Sigmoid colon (tissue), 7 donors: ENCODE data around the gene DGCR2. TPM values are rescaled to one million over a fixed set of nuclear protein-coding genes. Genes with fewer than 3 reads are reported as not detected.

Experiments
- DNase-seq: peaks from one replicate; pipeline ENCODE4 v3.0.0-alpha.2; 2019
- H3K27ac ChIP-seq, 4 donors: fragments of 200-600 bp; sonication (generic); one replicate each; pipeline ENCODE4 v1.5.1; 2016 to 2019; ENCODE audit warnings: mild to moderate bottlenecking in 1 of 4
- H3K27me3 ChIP-seq, 3 donors: fragments of 200-600 bp; sonication (generic); one replicate each; pipeline ENCODE4 v1.5.1; 2019; ENCODE audit warnings: mild to moderate bottlenecking in 1 of 3
- H3K36me3 ChIP-seq, 4 donors: fragments of 200-600 bp; sonication (generic); one replicate each; pipeline ENCODE4 v1.5.1; 2016 to 2019
- H3K4me1 ChIP-seq, 4 donors: fragments of 200-600 bp; sonication (generic); one replicate each; pipeline ENCODE4 v1.5.1; 2017 to 2019
- H3K4me3 ChIP-seq, 4 donors: fragments of 200-600 bp; sonication (generic); one replicate each; pipeline ENCODE4 v1.5.1; 2017 to 2019; ENCODE audit warnings: mild to moderate bottlenecking in 2 of 4, moderate library complexity in 1 of 4
- H3K9me3 ChIP-seq, 4 donors: fragments of 200-600 bp in 3 of 4; sonication (generic) in 3 of 4; one replicate each; pipeline versions ENCODE4 v1.5.1 to v1.6.1; 2013 to 2019
- CTCF ChIP-seq, 4 experiments: fragments of 450-650 bp in 3 of 4; fragments of 200-600 bp in 1 of 4; IDR thresholded peaks; one replicate each; pipeline ENCODE4 v1.5.1; 2016 to 2019; ENCODE audit warnings: antibody characterized with exemption in 4 of 4, mild to moderate bottlenecking in 3 of 4, moderate library complexity in 2 of 4
- EP300 ChIP-seq, 4 donors: sonication (generic); formaldehyde crosslinking; IDR thresholded peaks; one replicate each; pipeline ENCODE4 v1.6.1; 2017; ENCODE audit warnings: antibody characterized with exemption in 4 of 4
- POLR2A ChIP-seq, 2 donors: fragments of 450-650 bp; IDR thresholded peaks; one replicate each; pipeline ENCODE4 v1.6.1; 2016; ENCODE audit warnings: antibody characterized with exemption in 2 of 2, mild to moderate bottlenecking in 2 of 2, moderate library complexity in 2 of 2
- POLR2AphosphoS5 ChIP-seq, 4 donors: sonication (generic); formaldehyde crosslinking; IDR thresholded peaks; one replicate each; pipeline ENCODE4 v1.6.1; 2017; ENCODE audit warnings: antibody characterized with exemption in 4 of 4
- WGBS, 2 donors: extraction: QIAGEN DNeasy Blood & Tissue Kit; methylation state at CpG; one replicate each; pipeline ENCODE4 v1.1.7; 2013; 5-methylcytosine and 5-hydroxymethylcytosine counted together
- intact Hi-C: fragments of 100-400 bp; cut with DNase I; formaldehyde crosslinking; loops from one replicate; pipeline ENCODE4 v1.15.1; 2023
- polyA plus RNA-seq, 3 donors: library from polyadenylated mRNA; stranded (reverse); fragments of 200-250 nt; gene quantifications; one replicate each; pipeline ENCODE4 v1.2.3, GENCODE V29; 2013
- total RNA-seq, 4 donors: library from RNA; depleted of rRNA; stranded (reverse); fragments of >200 nt; gene quantifications; one replicate each; pipeline ENCODE4 v1.1.0, GENCODE V29; 2016
- donor health status: healthy with polysubstance abuse.
- donor health status: Bipolar disorder and iron deficiency.
- donor health status: healthy.

The DGCR2 gene
- total and polyA plus RNA-seq, 7 donors: 7.2 to 68.7 (median 31.5) TPM

DNA sequence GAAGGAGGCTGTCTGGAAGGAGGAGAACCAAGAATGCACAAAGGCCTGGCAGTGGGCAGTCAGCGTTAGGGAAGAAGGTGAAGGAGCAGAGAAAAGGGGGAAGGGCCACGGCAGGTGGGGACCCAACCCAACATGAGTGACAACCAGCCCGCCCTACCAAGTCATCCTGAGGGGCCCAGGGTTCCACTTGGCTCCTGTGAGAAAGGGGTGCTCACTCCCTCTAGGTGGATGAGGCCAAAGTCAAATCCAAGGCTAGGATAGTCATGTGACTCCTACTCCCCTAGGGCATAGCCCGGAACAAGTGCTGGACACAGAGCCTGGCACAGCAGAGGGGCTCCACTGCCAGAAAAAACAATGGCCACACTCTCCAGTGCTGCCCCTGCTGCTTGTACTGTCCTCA, 2.2 kb upstream of the DGCR2 start:
- Histone ChIP-seq H3K36me3 (no peaks in the 10 kb centered on the region), H3K9me3 (no peaks in the 10 kb centered on the region), H3K27ac (no peak overlapping the region), H3K4me1 (peaks cover 0 to 32% (median 28%) of the 10 kb centered on the region in 4 donors), H3K4me3 (no peak overlapping the region), H3K27me3 (no peaks in the 10 kb centered on the region)
- intact Hi-C loops: loop anchor here (5.0 kb wide), 2 partner anchors 323 to 353 kb away; partner anchors contain the start of genes C22orf39, CDC45 and UFD1
- TF ChIP-seq POLR2A (IDR thresholded peaks at IDR 0.05): no peak
- 82 to 94% methylated on average over 4 of the region's 4 CpGs for WGBS, 2 donors
- DNase-seq: no peak

DNA sequence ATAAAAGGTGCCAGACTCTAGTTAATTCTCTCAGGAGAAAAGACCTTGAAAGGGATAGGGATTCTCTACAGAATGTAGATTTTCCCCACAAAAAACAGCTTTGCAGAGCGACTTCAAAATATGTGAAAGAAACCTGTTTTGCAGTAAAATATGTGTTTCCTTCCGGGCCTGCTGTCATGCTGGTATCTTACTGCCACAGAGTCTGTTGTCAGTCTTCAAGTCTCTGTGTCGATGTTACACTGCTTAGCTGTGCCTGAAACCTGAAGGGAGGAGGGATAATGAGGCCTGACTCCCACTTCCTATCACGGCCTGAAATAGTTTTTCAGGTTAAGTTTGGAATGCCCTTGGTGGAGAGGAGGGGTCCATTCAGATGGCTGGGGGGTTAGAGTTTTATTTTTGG, 1.7 kb upstream of the DGCR2 start:
- 89 to 95% methylated on average over 4 of the region's 4 CpGs for WGBS, 2 donors
- no peaks in the 10 kb centered on the region for H3K36me3 ChIP-seq
- H3K4me3 ChIP-seq: no peak overlapping the region
- no peak overlapping the region for H3K27ac ChIP-seq
- no peak for TF ChIP-seq POLR2AphosphoS5 (IDR thresholded peaks at IDR 0.05)
- no peak for TF ChIP-seq EP300 (IDR thresholded peaks at IDR 0.05)
- TF ChIP-seq CTCF (IDR thresholded peaks at IDR 0.05): no peak
- no peak for TF ChIP-seq POLR2A (IDR thresholded peaks at IDR 0.05)
- H3K4me1 ChIP-seq: peaks cover 0 to 36% (median 33%) of the 10 kb centered on the region in 4 donors
- no peak for DNase-seq
- no peaks in the 10 kb centered on the region for H3K27me3 ChIP-seq
- intact Hi-C loops: loop anchor here (1.0 to 5.0 kb wide), 4 partner anchors 21 to 353 kb away; partner anchors contain the start of genes C22orf39, CDC45, ESS2 and SLC25A1
- no peaks in the 10 kb centered on the region for H3K9me3 ChIP-seq

- no peaks in the 10 kb centered on the region for H3K27me3 ChIP-seq
- intact Hi-C loops: loop anchor here (1.0 to 5.0 kb wide), 4 partner anchors 22 to 354 kb away; partner anchors contain the start of genes C22orf39, CDC45, ESS2 and SLC25A1
- WGBS, 2 donors: 23 to 24% methylated on average over 27 of the region's 27 CpGs
- H3K4me1 ChIP-seq: peaks cover 0 to 44% (median 42%) of the 10 kb centered on the region in 4 donors
- peak overlapping the region; percentile 81 to 96 (median 90) for H3K4me3 ChIP-seq
- peak overlapping the region; percentile 93 to 96 (median 94) for H3K27ac ChIP-seq
- no peaks in the 10 kb centered on the region for H3K36me3 ChIP-seq
- H3K9me3 ChIP-seq: no peaks in the 10 kb centered on the region
- TF ChIP-seq POLR2A (IDR thresholded peaks at IDR 0.05) (no peak), CTCF (IDR thresholded peaks at IDR 0.05) (no peak), EP300 (IDR thresholded peaks at IDR 0.05) (no peak), POLR2AphosphoS5 (IDR thresholded peaks at IDR 0.05) (no peak)
- DNase-seq: no peak
Observed at GRCh38 chr22:19122752-19123492, 710 bp upstream of the DGCR2 start.

GRCh38 chr22:19121631-19122142, 525 bp downstream of the DGCR2 start:
- peaks cover 0 to 54% (median 52%) of the 10 kb centered on the region in 4 donors for H3K4me1 ChIP-seq
- intact Hi-C loops: loop anchor here (2.0 to 5.0 kb wide), 3 partner anchors 23 to 356 kb away; partner anchors contain the start of genes C22orf39, CDC45, ESS2 and UFD1

More at GRCh38 chr22:19121631-19122142, 525 bp downstream of the DGCR2 start:
- TF ChIP-seq EP300 (IDR thresholded peaks at IDR 0.05) (no peak), POLR2AphosphoS5 (IDR thresholded peaks at IDR 0.05) (no peak), CTCF (IDR thresholded peaks at IDR 0.05) (no peak), POLR2A (IDR thresholded peaks at IDR 0.05) (no peak)
- Histone ChIP-seq H3K27ac (peak overlapping the region; percentile 93 to 96 (median 94)), H3K4me3 (peak overlapping the region; percentile 81 to 96 (median 90)), H3K27me3 (no peaks in the 10 kb centered on the region), H3K36me3 (peaks cover 0 to 4% (median 0%) of the 10 kb centered on the region in 4 donors), H3K9me3 (no peaks in the 10 kb centered on the region)
- WGBS, 2 donors: 0 to 1% methylated on average over 47 of the region's 47 CpGs
- peak; percentile 80 for DNase-seq
